H1 (cell line): Measurements from ENCODE around the gene BCL11A. TPM values are rescaled to one million over a fixed set of nuclear protein-coding genes. Genes with fewer than 3 reads are reported as not detected.

Source experiments
- CTCF ChIA-PET: fragments of 300-600 bp; sonication (Branson Sonifier 250); formaldehyde crosslinking; loops from one replicate; lab custom pipeline; 2021; ENCODE audit not compliant: partially characterized antibody; lab: Charles Lee
- POLR2A ChIA-PET: fragments of 300-600 bp; sonication (Branson Sonifier 250); formaldehyde crosslinking; loops from one replicate; lab custom pipeline; 2021; ENCODE audit warnings: inconsistent platforms; ENCODE audit not compliant: partially characterized antibody; lab: Charles Lee
- DNase-seq, 2 experiments: peaks; one replicate each; pipeline versions ENCODE4 v3.0.0 to v3.0.0-alpha.2; 2010 to 2022; ENCODE audit warnings: low spot score in 2 of 2, low read depth in 1 of 2, mixed read lengths in 1 of 2
- FAIRE-seq: peaks from 2 replicates; lab custom pipeline; 2011; peaks lifted over from hg19 to GRCh38; lab: Jason Lieb, UNC
- H2AFZ ChIP-seq: 2 replicates; pipeline ENCODE4 v1.8.1; 2012; ENCODE audit warnings: low read length, inconsistent platforms
- H2AK5ac ChIP-seq: 2 replicates; pipeline ENCODE4 v1.6.1; 2013; ENCODE audit warnings: low read depth, low read length
- H2BK120ac ChIP-seq: replicated peaks from 2 replicates; pipeline ENCODE3; 2013; ENCODE audit warnings: low read depth, low read length, inconsistent platforms
- H2BK12ac ChIP-seq: 2 replicates; pipeline ENCODE4 v1.6.1; 2013; ENCODE audit warnings: low read depth, low read length
- H2BK15ac ChIP-seq: 2 replicates; pipeline ENCODE4 v1.6.1; 2013; ENCODE audit warnings: low read length
- H2BK20ac ChIP-seq: 2 replicates; pipeline ENCODE4 v1.6.1; 2013; ENCODE audit warnings: low read length
- H2BK5ac ChIP-seq: 2 replicates; pipeline ENCODE4 v1.6.1; 2013; ENCODE audit warnings: low read depth, low read length
- H3K14ac ChIP-seq: 2 replicates; pipeline ENCODE4 v1.6.1; 2013; ENCODE audit warnings: inconsistent platforms; ENCODE audit not compliant: insufficient read length
- H3K18ac ChIP-seq: 2 replicates; pipeline ENCODE4 v1.6.1; 2013; ENCODE audit warnings: low read length; ENCODE audit errors: extremely low read depth
- H3K23ac ChIP-seq: 2 replicates; pipeline ENCODE4 v1.6.1; 2013; ENCODE audit warnings: inconsistent platforms; ENCODE audit not compliant: insufficient read length
- H3K23me2 ChIP-seq: 2 replicates; pipeline ENCODE4 v1.6.1; 2013; ENCODE audit warnings: low read depth, low read length
- H3K27ac ChIP-seq: 2 replicates; pipeline ENCODE4 v1.6.1; 2011; ENCODE audit warnings: low read depth, low read length, inconsistent platforms
- H3K27me3 ChIP-seq, 4 experiments: replicated peaks in 1 of 4; 1 replicate in 1 of 4; 2 replicates in 3 of 4; pipeline versions ENCODE4 v1.6.1 to v1.8.1; 2011 to 2013; ENCODE audit warnings: low read length in 3 of 4, mild to moderate bottlenecking in 3 of 4, inconsistent platforms in 2 of 4, mixed read lengths in 2 of 4, moderate library complexity in 1 of 4; ENCODE audit not compliant: control insufficient read depth in 3 of 4, insufficient read depth in 3 of 4; ENCODE audit errors: extremely low read depth in 1 of 4
- H3K36me3 ChIP-seq, 4 experiments: 2 replicates each; pipeline versions ENCODE4 v1.6.1 to v1.8.1; 2011 to 2013; ENCODE audit warnings: mild to moderate bottlenecking in 4 of 4, low read length in 3 of 4, moderate library complexity in 2 of 4, control low read depth in 1 of 4, inconsistent platforms in 1 of 4; ENCODE audit not compliant: insufficient read depth in 4 of 4, control insufficient read depth in 2 of 4
- H3K4ac ChIP-seq: replicated peaks from 2 replicates; pipeline ENCODE3; 2013; ENCODE audit warnings: low read length, low read depth, mixed read lengths, inconsistent platforms; ENCODE audit not compliant: insufficient read length
- H3K4me1 ChIP-seq, 4 experiments: replicated peaks in 1 of 4; 1 replicate in 1 of 4; 2 replicates in 3 of 4; pipeline versions ENCODE4 v1.6.1 to v1.8.1; 2011 to 2013; ENCODE audit warnings: low read length in 3 of 4, inconsistent platforms in 2 of 4, mixed read lengths in 1 of 4; ENCODE audit not compliant: insufficient read depth in 4 of 4, control insufficient read depth in 3 of 4
- H3K4me2 ChIP-seq, 2 experiments: 2 replicates each; pipeline versions ENCODE4 v1.6.1 to v1.8.1; 2011 to 2013; ENCODE audit warnings: low read depth in 2 of 2, low read length in 2 of 2, control low read depth in 1 of 2, inconsistent platforms in 1 of 2, mild to moderate bottlenecking in 1 of 2; ENCODE audit not compliant: insufficient read depth in 1 of 2
- H3K4me3 ChIP-seq, 4 experiments: fragments of 200-600, 300-600 bp in 1 of 4; sonication (generic), shearing (Covaris generic), sonication (Bioruptor Twin) in 1 of 4; 2 replicates each; pipeline versions ENCODE4 v1.5.1 to v1.8.1; 2011 to 2016; ENCODE audit warnings: low read length in 4 of 4, low read depth in 3 of 4, control low read depth in 2 of 4, inconsistent platforms in 2 of 4, mild to moderate bottlenecking in 2 of 4, mixed read lengths in 1 of 4, moderate library complexity in 1 of 4; ENCODE audit not compliant: insufficient read depth in 2 of 4; ENCODE audit errors: extremely low read depth in 1 of 4
- H3K56ac ChIP-seq: replicated peaks from 2 replicates; pipeline ENCODE3; 2013; ENCODE audit warnings: low read depth, mild to moderate bottlenecking, mixed read lengths, low read length, inconsistent platforms; ENCODE audit not compliant: insufficient read length
- H3K79me1 ChIP-seq: 2 replicates; pipeline ENCODE4 v1.6.1; 2013; ENCODE audit warnings: low read depth, low read length, control low read depth
- H3K79me2 ChIP-seq, 2 experiments: 2 replicates each; pipeline versions ENCODE4 v1.6.1 to v1.8.1; 2012 to 2013; ENCODE audit warnings: low read length in 2 of 2, mild to moderate bottlenecking in 2 of 2, inconsistent platforms in 1 of 2; ENCODE audit not compliant: insufficient read depth in 2 of 2, control insufficient read depth in 1 of 2
- H3K9ac ChIP-seq, 4 experiments: replicated peaks in 1 of 4; 1 replicate in 1 of 4; 2 replicates in 3 of 4; pipeline versions ENCODE4 v1.6.1 to v1.8.1; 2011 to 2013; ENCODE audit warnings: low read depth in 3 of 4, low read length in 3 of 4, control low read depth in 2 of 4, mild to moderate bottlenecking in 2 of 4, moderate library complexity in 2 of 4, inconsistent platforms in 1 of 4; ENCODE audit errors: extremely low read depth in 1 of 4
- H3K9me3 ChIP-seq, 2 experiments: 2 replicates each; pipeline versions ENCODE4 v1.6.1 to v1.8.1; 2012 to 2013; ENCODE audit warnings: mild to moderate bottlenecking in 2 of 2, moderate library complexity in 2 of 2, control low read depth in 1 of 2, inconsistent platforms in 1 of 2, low read depth in 1 of 2, low read length in 1 of 2, mixed read lengths in 1 of 2; ENCODE audit not compliant: insufficient read depth in 2 of 2
- H4K20me1 ChIP-seq, 2 experiments: replicated peaks in 1 of 2; 2 replicates each; pipeline versions ENCODE3 to v1.8.1; 2011 to 2013; ENCODE audit warnings: inconsistent platforms in 2 of 2, low read length in 2 of 2, mild to moderate bottlenecking in 1 of 2; ENCODE audit not compliant: insufficient read depth in 2 of 2, control insufficient read depth in 1 of 2
- H4K5ac ChIP-seq: 2 replicates; pipeline ENCODE4 v1.6.1; 2013; ENCODE audit warnings: low read length, low read depth, mixed read lengths, inconsistent platforms; ENCODE audit not compliant: insufficient read length
- H4K8ac ChIP-seq: 2 replicates; pipeline ENCODE4 v1.8.0; 2013; ENCODE audit warnings: mild to moderate bottlenecking, moderate library complexity, low read length, inconsistent platforms; ENCODE audit not compliant: insufficient read depth; ENCODE audit errors: extremely low read depth
- H4K91ac ChIP-seq: replicated peaks from 2 replicates; pipeline ENCODE3; 2013; ENCODE audit warnings: low read length, mixed read lengths, inconsistent platforms; ENCODE audit not compliant: insufficient read length
- CHD2 ChIP-seq: IDR thresholded peaks from 2 replicates; pipeline ENCODE4 v1.6.1; 2012; ENCODE audit warnings: low read length, improper control_type of control experiment
- GABPA ChIP-seq: IDR thresholded peaks from 2 replicates; pipeline ENCODE4 v1.6.1; 2011; ENCODE audit warnings: mild to moderate bottlenecking, low read length, moderate library complexity, borderline replicate concordance; ENCODE audit not compliant: insufficient read depth
- HDAC2 ChIP-seq, 2 experiments: fragments of 300-600 bp in 1 of 2; sonication (generic) in 1 of 2; IDR thresholded peaks; 2 replicates each; pipeline ENCODE4 v1.6.1; 2011 to 2012; ENCODE audit warnings: low read depth in 2 of 2, low read length in 2 of 2, mild to moderate bottlenecking in 2 of 2, moderate library complexity in 2 of 2, borderline replicate concordance in 1 of 2, inconsistent platforms in 1 of 2
- MAFK ChIP-seq: IDR thresholded peaks from 2 replicates; pipeline ENCODE4 v1.6.1; 2012; ENCODE audit warnings: low read depth, mild to moderate bottlenecking, improper control_type of control experiment, low read length
- SIX5 ChIP-seq: IDR thresholded peaks from 2 replicates; pipeline ENCODE4 v1.6.1; 2011; ENCODE audit warnings: mild to moderate bottlenecking, low read depth, low read length
- SP4 ChIP-seq: IDR thresholded peaks from 2 replicates; pipeline ENCODE4 v1.6.1; 2012; ENCODE audit warnings: low read length, inconsistent platforms
- TAF1 ChIP-seq: IDR thresholded peaks from 2 replicates; pipeline ENCODE4 v1.6.1; 2011; ENCODE audit warnings: mild to moderate bottlenecking, low read depth, low read length
- WGBS, 2 experiments: shearing (Covaris generic) in 1 of 2; methylation state at CpG; one replicate each; pipeline versions ENCODE4 v1.1.6 to v1.1.7; 2013 to 2015; ENCODE audit warnings: low lambda C conversion rate in 2 of 2, mixed read lengths in 2 of 2, inconsistent platforms in 1 of 2, low coverage in 1 of 2, missing lambda C conversion rate in 1 of 2; ENCODE audit not compliant: insufficient replicate concordance in 2 of 2, insufficient coverage in 1 of 2, insufficient read length in 1 of 2; ENCODE audit errors: extremely low coverage in 1 of 2, missing lambda C conversion rate in 1 of 2; 5-methylcytosine and 5-hydroxymethylcytosine counted together
- polyA plus RNA-seq, 7 experiments: library from polyadenylated mRNA; depleted of rRNA in 3 of 7; stranded (reverse) in 5 of 7; unstranded in 2 of 7; fragments of >200 nt in 5 of 7; fragments of 200-250 nt in 2 of 7; gene quantifications; 1 replicate in 5 of 7; 2 replicates in 1 of 7; 4 replicates in 1 of 7; pipeline versions ENCODE4 v1.2.1 to v1.2.3, GENCODE V29; 2011 to 2013; ENCODE audit warnings: missing spikeins in 2 of 7, mixed read lengths in 2 of 7
- total RNA-seq: library from RNA; stranded (reverse); fragmentation: NEBNext Ultra II Directional; extraction: Animal tissue kit (Norgen Biotek cat#: 25700); gene quantifications from 2 replicates; pipeline ENCODE4 v1.2.1, GENCODE V29; 2021
- TF ChIP-seq, protein P1 (sequence below): IDR thresholded peaks from 2 replicates; pipeline ENCODE4 v1.6.1; 2011; ENCODE audit warnings: low read depth, mild to moderate bottlenecking, low read length; ENCODE audit not compliant: insufficient read depth

Gene BCL11A
- total and polyA plus RNA-seq, 2 of the 8 experiments (the other 6 are each of a cell fraction or from before 2014, with no cell fraction given), result 11.9 to 59.3 TPM

DNA sequence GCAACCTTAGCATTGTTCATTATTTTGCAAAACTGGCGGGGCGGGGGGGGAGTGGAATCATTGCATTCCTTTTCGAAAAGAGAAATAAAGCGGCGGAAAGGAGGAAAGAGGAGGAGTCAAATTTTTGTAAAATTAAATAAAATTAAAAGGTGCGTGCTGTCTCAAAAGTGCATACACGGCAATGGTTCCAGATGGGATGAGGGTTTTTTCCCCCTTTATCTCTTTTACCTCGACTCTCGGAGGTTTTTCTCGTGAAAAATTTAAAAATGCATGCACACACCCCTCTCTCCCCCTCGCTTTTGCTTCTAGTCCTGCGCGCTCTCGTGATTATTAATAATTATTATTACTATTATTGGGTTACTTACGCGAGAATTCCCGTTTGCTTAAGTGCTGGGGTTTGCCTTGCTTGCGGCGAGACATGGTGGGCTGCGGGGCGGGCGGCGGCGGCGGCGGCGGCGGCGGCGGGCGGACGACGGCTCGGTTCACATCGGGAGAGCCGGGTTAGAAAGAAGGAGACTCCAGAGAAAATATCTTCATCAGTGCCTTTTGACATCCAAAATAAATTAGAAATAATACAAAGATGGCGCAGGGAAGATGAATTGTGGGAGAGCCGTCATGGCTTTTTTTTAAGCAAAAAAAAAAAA is 481 bp downstream of the BCL11A start:
- peak in 1 of 2 experiments; percentile 50 for DNase-seq
- Histone ChIP-seq H4K5ac (peak overlapping the region; percentile 54), H4K91ac (no peak overlapping the region), H4K8ac (no peak overlapping the region), H2BK15ac (no peak overlapping the region), H3K27me3 (no peaks in the 10 kb centered on the region), H3K23me2 (peaks cover 42% of the 10 kb centered on the region), H3K4me2 (peak overlapping the region; percentile 91 to 99), H2BK12ac (no peak overlapping the region), H3K79me1 (no peaks in the 10 kb centered on the region), H3K23ac (no peak overlapping the region), H3K4ac (no peak overlapping the region), H4K20me1 (peaks cover 0 to 1% of the 10 kb centered on the region in 2 experiments), H3K18ac (0 out of 2 replicates have a peak overlapping the region, but pooled peaks have one; percentile 39), H3K79me2 (peaks cover 0 to 40% of the 10 kb centered on the region in 2 experiments; a peak in 3 of 4 replicates), H2BK20ac (no peak overlapping the region), H3K14ac (no peak overlapping the region), H3K56ac (no peak overlapping the region), H3K4me1 (peaks cover 0 to 6% (median 0%) of the 10 kb centered on the region in 4 experiments; a peak in 3 of 7 replicates), H2AFZ (no peak overlapping the region), H2AK5ac (no peak overlapping the region), H2BK5ac (peak overlapping the region; percentile 88; the same call in 1 of the 2 replicates), H3K36me3 (no peaks in the 10 kb centered on the region), H3K9ac (peak overlapping the region in 3 of 4 experiments; percentile 52 to 83 (median 72); a peak in 6 of 7 replicates), H2BK120ac (no peak overlapping the region), H3K9me3 (no peaks in the 10 kb centered on the region), H3K27ac (0 out of 2 replicates have a peak overlapping the region, but pooled peaks have one; percentile 43), H3K4me3 (peak overlapping the region; percentile 83 to 96 (median 88))
- POLR2A ChIA-PET, result interaction anchor here (0.8 to 1.2 kb wide), 3 partner anchors 15 to 44 kb away, joined by 3 to 6 read pairs (median 6); no protein-coding TSS in a partner anchor
- WGBS, 2 experiments, result 1% methylated on average over 27 of the region's 38 CpGs; no CpG with 5 or more reads in 1 of the 2 experiments
- TF ChIP-seq SP4, result no peak
- TF ChIP-seq TAF1, result no peak
- TF ChIP-seq, protein P1, sequence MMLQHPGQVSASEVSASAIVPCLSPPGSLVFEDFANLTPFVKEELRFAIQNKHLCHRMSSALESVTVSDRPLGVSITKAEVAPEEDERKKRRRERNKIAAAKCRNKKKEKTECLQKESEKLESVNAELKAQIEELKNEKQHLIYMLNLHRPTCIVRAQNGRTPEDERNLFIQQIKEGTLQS, result no peak
- no peak; a peak in 1 of 4 replicates for TF ChIP-seq HDAC2 (IDR thresholded peaks at IDR 0.05; ENCODE audit: borderline replicate concordance in 1 of 2, low read depth in 2 of 2, low read length in 2 of 2)
- TF ChIP-seq SIX5, result no peak
- no peak for TF ChIP-seq CHD2
- TF ChIP-seq MAFK, result no peak
- TF ChIP-seq GABPA, result no peak
- FAIRE-seq, result no peak
- CTCF ChIA-PET, result interaction anchor here (0.6 kb wide), 1 partner anchor 30 kb away, joined by 3 read pairs; no protein-coding TSS in a partner anchor
